ENCODE measurements around the gene KISS1R. TPM values are rescaled to one million over a fixed set of nuclear protein-coding genes. Genes with fewer than 3 reads are reported as not detected.

The KISS1R gene
- polyA plus RNA-seq, 1 donor (not counting 4 experiments of a cell fraction or from before 2014, with no cell fraction given) = not detected

DNA sequence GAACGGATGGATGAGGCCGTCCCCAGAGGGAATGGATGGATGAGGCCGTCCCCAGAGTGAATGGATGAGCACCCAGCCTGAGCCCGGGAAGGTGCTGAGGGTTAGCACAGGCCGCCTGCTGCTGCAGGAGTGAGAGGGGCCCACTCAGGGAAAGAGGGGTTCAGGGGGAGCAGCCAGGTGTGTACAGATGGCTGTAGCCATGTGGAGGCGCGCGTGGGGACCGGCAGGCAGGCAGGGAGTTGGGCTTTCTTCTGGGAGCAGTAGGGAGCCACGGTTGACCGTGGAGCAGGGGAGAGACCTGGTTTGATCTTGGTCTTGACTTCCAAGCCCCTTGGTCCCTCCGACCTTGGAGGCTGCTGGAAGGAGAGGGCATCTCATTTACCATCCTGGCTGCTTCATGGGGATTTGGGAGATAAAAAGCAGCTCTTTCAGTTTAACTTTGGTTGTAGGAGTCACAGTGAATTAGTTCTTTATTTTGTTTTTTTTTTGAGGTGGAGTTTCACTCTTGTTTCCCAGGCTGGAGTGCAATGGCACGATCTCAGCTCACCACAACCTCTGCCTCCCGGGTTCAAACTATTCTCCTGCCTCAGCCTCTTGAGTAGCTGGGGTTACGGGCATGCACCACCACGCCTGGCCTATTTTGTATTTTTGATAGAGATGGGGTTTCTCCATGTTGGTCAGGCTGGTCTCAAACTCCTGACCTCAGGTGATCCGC is 33.4 kb downstream of the KISS1R start:
- no peaks in the 10 kb centered on the region for H3K9me1 ChIP-seq (ENCODE audit: control insufficient read depth, extremely low read depth, insufficient read depth, low read length)
- peaks cover 6% of the 10 kb centered on the region for H3K4me1 ChIP-seq (ENCODE audit: control insufficient read depth, extremely low read depth, insufficient read depth, low read length)
- H3K9me3 ChIP-seq (ENCODE audit: control insufficient read depth, low read depth, low read length) = no peaks in the 10 kb centered on the region
- no peak overlapping the region for H3K9ac ChIP-seq (ENCODE audit: control insufficient read depth, extremely low read depth, insufficient read depth, low read length)
- dilution Hi-C loops (cut with MboI; ENCODE audit: extremely low pct_ligation_motif_present, low sequenced_read_pairs) = no loop called here
- no peaks in the 10 kb centered on the region for H3K36me3 ChIP-seq (ENCODE audit: control insufficient read depth in 2 of 2, extremely low read depth in 1 of 2, insufficient read depth in 2 of 2, low read length in 2 of 2)
- no peak for TF ChIP-seq EZH2 (IDR thresholded peaks at IDR 0.05; ENCODE audit: low read length)
- TF ChIP-seq, protein P1, sequence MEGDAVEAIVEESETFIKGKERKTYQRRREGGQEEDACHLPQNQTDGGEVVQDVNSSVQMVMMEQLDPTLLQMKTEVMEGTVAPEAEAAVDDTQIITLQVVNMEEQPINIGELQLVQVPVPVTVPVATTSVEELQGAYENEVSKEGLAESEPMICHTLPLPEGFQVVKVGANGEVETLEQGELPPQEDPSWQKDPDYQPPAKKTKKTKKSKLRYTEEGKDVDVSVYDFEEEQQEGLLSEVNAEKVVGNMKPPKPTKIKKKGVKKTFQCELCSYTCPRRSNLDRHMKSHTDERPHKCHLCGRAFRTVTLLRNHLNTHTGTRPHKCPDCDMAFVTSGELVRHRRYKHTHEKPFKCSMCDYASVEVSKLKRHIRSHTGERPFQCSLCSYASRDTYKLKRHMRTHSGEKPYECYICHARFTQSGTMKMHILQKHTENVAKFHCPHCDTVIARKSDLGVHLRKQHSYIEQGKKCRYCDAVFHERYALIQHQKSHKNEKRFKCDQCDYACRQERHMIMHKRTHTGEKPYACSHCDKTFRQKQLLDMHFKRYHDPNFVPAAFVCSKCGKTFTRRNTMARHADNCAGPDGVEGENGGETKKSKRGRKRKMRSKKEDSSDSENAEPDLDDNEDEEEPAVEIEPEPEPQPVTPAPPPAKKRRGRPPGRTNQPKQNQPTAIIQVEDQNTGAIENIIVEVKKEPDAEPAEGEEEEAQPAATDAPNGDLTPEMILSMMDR (optimal IDR thresholded peaks at IDR 0.05 in 1 of 3, IDR thresholded peaks at IDR 0.05 in 1 of 3, conservative IDR thresholded peaks at IDR 0.05 in 1 of 3; ENCODE audit: extremely low read depth in 1 of 3, insufficient read depth in 2 of 3, low read length in 3 of 3) = no peak
- H3K4me3 ChIP-seq (ENCODE audit: control insufficient read depth in 2 of 3, extremely low read depth in 1 of 3, insufficient read depth in 2 of 3, low read depth in 1 of 3, low read length in 3 of 3) = no peak overlapping the region
- H3K4me2 ChIP-seq (ENCODE audit: control insufficient read depth, extremely low read depth, insufficient read depth, low read depth, low read length) = no peak overlapping the region
- no peaks in the 10 kb centered on the region for H3K27me3 ChIP-seq (ENCODE audit: control insufficient read depth, extremely low read depth, insufficient read depth, low read length)
- no peak overlapping the region for H3K27ac ChIP-seq (ENCODE audit: control insufficient read depth, insufficient read depth, low read length)
- H2AFZ ChIP-seq (ENCODE audit: control insufficient read depth, low read length) = no peak overlapping the region
- FAIRE-seq (no peak), DNase-seq (ENCODE audit: low read depth, low spot score) (no peak)
- no peaks in the 10 kb centered on the region for H3K79me2 ChIP-seq (ENCODE audit: control insufficient read depth, insufficient read depth, low read length)
- H4K20me1 ChIP-seq (ENCODE audit: control insufficient read depth, extremely low read depth, insufficient read depth, low read length) = peaks cover 4% of the 10 kb centered on the region

DNA sequence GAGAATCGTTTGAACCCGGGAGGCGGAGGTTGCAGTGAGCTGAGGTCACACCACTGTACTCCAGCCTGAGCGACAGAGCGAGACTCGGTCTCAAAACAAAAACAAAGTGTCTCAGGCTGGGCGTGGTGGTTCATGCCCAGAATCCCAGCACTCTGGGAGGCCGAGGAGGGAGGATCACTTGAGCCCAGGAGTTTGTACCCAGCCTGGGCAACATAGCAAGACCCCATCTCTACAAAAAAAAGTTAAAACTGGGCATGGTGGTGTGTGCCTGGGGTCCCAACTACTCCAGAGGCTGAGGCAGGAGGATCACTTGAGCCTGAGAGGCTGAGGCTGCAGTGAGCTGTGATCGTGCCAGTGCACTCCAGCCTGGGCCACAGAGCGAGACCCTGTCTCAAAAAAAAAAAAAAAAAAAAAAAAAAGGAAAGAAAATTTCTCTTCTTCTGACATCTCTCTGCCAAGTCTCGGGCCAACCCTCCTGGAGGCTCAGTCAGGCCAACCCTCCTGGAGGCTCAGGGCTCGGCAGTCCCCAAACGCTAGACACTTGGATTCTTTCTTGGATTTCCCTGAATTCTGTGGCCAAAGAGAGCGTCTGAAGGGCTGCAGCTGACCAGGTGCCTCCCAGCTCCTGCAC is 35.0 kb downstream of the KISS1R start:
- H3K9me3 ChIP-seq (ENCODE audit: control insufficient read depth, low read depth, low read length) = no peaks in the 10 kb centered on the region
- FAIRE-seq = no peak
- TF ChIP-seq EZH2 (IDR thresholded peaks at IDR 0.05; ENCODE audit: low read length) = no peak
- TF ChIP-seq, protein P1 (optimal IDR thresholded peaks at IDR 0.05 in 1 of 3, IDR thresholded peaks at IDR 0.05 in 1 of 3, conservative IDR thresholded peaks at IDR 0.05 in 1 of 3; ENCODE audit: extremely low read depth in 1 of 3, insufficient read depth in 2 of 3, low read length in 3 of 3) = no peak
- DNase-seq (ENCODE audit: low read depth, low spot score) = no peak
- H3K9me1 ChIP-seq (ENCODE audit: control insufficient read depth, extremely low read depth, insufficient read depth, low read length) = no peaks in the 10 kb centered on the region
- dilution Hi-C loops (cut with MboI; ENCODE audit: extremely low pct_ligation_motif_present, low sequenced_read_pairs) = no loop called here
- no peak overlapping the region for H3K4me3 ChIP-seq (ENCODE audit: control insufficient read depth in 2 of 3, extremely low read depth in 1 of 3, insufficient read depth in 2 of 3, low read depth in 1 of 3, low read length in 3 of 3)
- no peaks in the 10 kb centered on the region for H3K79me2 ChIP-seq (ENCODE audit: control insufficient read depth, insufficient read depth, low read length)
- H3K27ac ChIP-seq (ENCODE audit: control insufficient read depth, insufficient read depth, low read length) = no peak overlapping the region
- no peaks in the 10 kb centered on the region for H3K27me3 ChIP-seq (ENCODE audit: control insufficient read depth, extremely low read depth, insufficient read depth, low read length)
- no peak overlapping the region for H3K4me2 ChIP-seq (ENCODE audit: control insufficient read depth, extremely low read depth, insufficient read depth, low read depth, low read length)
- no peaks in the 10 kb centered on the region for H3K36me3 ChIP-seq (ENCODE audit: control insufficient read depth in 2 of 2, extremely low read depth in 1 of 2, insufficient read depth in 2 of 2, low read length in 2 of 2)
- H3K9ac ChIP-seq (ENCODE audit: control insufficient read depth, extremely low read depth, insufficient read depth, low read length) = no peak overlapping the region
- peaks cover 4% of the 10 kb centered on the region for H4K20me1 ChIP-seq (ENCODE audit: control insufficient read depth, extremely low read depth, insufficient read depth, low read length)
- H2AFZ ChIP-seq (ENCODE audit: control insufficient read depth, low read length) = no peak overlapping the region
- peaks cover 6% of the 10 kb centered on the region for H3K4me1 ChIP-seq (ENCODE audit: control insufficient read depth, extremely low read depth, insufficient read depth, low read length)
